ENCODE data around the gene ORC6. TPM values are rescaled to one million over a fixed set of nuclear protein-coding genes. Genes with fewer than 3 reads are reported as not detected.

Gene ORC6
- total and polyA plus RNA-seq, 2 experiments from 2014 or later: 15.4 to 15.8 TPM

- Histone ChIP-seq H3K4me1 (ENCODE audit: insufficient read depth) (peaks cover 3% of the 10 kb centered on the region), H3K36me3 (replicated peaks; ENCODE audit: insufficient read depth, low read depth) (no peaks in the 10 kb centered on the region), H3K27me3 (no peaks in the 10 kb centered on the region), H3K9me2 (replicated peaks; ENCODE audit: insufficient read depth) (no peaks in the 10 kb centered on the region), H3K79me2 (no peaks in the 10 kb centered on the region), H4K20me1 (ENCODE audit: insufficient read depth, poor library complexity, severe bottlenecking) (no peaks in the 10 kb centered on the region), H3K27ac (no peak overlapping the region), H3K9me3 (ENCODE audit: low read depth) (no peaks in the 10 kb centered on the region), H2AFZ (no peak overlapping the region), H3K4me2 (no peak overlapping the region), H3K4me3 (no peak overlapping the region)
- 90% methylated on average over 2 of the region's 2 CpGs for WGBS (ENCODE audit: low lambda C conversion rate, missing lambda C conversion rate)
- no peak for DNase-seq (ENCODE audit: low spot score)
- no peak for TF ChIP-seq CTCF (IDR thresholded peaks at IDR 0.05; ENCODE audit: poor library complexity)
- no peak for TF ChIP-seq EZH2phosphoT487 (IDR thresholded peaks at IDR 0.05; ENCODE audit: low read depth, severe bottlenecking, unreplicated experiment)
- TF ChIP-seq EZH2 (IDR thresholded peaks at IDR 0.05; ENCODE audit: borderline replicate concordance): no peak
These were observed 12.6 kb downstream of the ORC6 start for GRCh38 chr16:46702030-46702429.

GRCh38 chr16:46706642-46707041 lies 17.2 kb downstream of the ORC6 start:
- no peak overlapping the region for H3K4me3 ChIP-seq
- TF ChIP-seq EZH2phosphoT487 (IDR thresholded peaks at IDR 0.05; ENCODE audit: low read depth, severe bottlenecking, unreplicated experiment) (no peak), CTCF (IDR thresholded peaks at IDR 0.05; ENCODE audit: poor library complexity) (no peak), EZH2 (IDR thresholded peaks at IDR 0.05; ENCODE audit: borderline replicate concordance) (no peak)
- no peak overlapping the region for H3K27ac ChIP-seq
- no peaks in the 10 kb centered on the region for H3K27me3 ChIP-seq
- no peaks in the 10 kb centered on the region for H3K9me2 ChIP-seq (replicated peaks; ENCODE audit: insufficient read depth)
- peaks cover 3% of the 10 kb centered on the region for H3K4me1 ChIP-seq (ENCODE audit: insufficient read depth)
- H3K4me2 ChIP-seq: no peak overlapping the region
- H2AFZ ChIP-seq: no peak overlapping the region
- DNase-seq (ENCODE audit: low spot score): no peak
- H3K79me2 ChIP-seq: no peaks in the 10 kb centered on the region
- H3K36me3 ChIP-seq (replicated peaks; ENCODE audit: insufficient read depth, low read depth): no peaks in the 10 kb centered on the region
- no peaks in the 10 kb centered on the region for H4K20me1 ChIP-seq (ENCODE audit: insufficient read depth, poor library complexity, severe bottlenecking)
- no peaks in the 10 kb centered on the region for H3K9me3 ChIP-seq (ENCODE audit: low read depth)
- WGBS (ENCODE audit: low lambda C conversion rate, missing lambda C conversion rate): 0% methylated on average over 1 of the region's 1 CpG

GRCh38 chr16:46709469-46710005 lies 20.1 kb downstream of the ORC6 start:
- H2AFZ ChIP-seq: no peak overlapping the region
- no peak overlapping the region for H3K4me3 ChIP-seq
- no peaks in the 10 kb centered on the region for H3K9me2 ChIP-seq (replicated peaks; ENCODE audit: insufficient read depth)
- H3K9me3 ChIP-seq (ENCODE audit: low read depth): no peaks in the 10 kb centered on the region
- no peaks in the 10 kb centered on the region for H4K20me1 ChIP-seq (ENCODE audit: insufficient read depth, poor library complexity, severe bottlenecking)
- H3K27ac ChIP-seq: no peak overlapping the region
- H3K4me2 ChIP-seq: no peak overlapping the region
- no peak for DNase-seq (ENCODE audit: low spot score)
- no peaks in the 10 kb centered on the region for H3K27me3 ChIP-seq
- peaks cover 3% of the 10 kb centered on the region for H3K4me1 ChIP-seq (ENCODE audit: insufficient read depth)
- TF ChIP-seq EZH2 (IDR thresholded peaks at IDR 0.05; ENCODE audit: borderline replicate concordance) (no peak), EZH2phosphoT487 (IDR thresholded peaks at IDR 0.05; ENCODE audit: low read depth, severe bottlenecking, unreplicated experiment) (no peak), CTCF (IDR thresholded peaks at IDR 0.05; ENCODE audit: poor library complexity) (no peak)
- H3K79me2 ChIP-seq: no peaks in the 10 kb centered on the region
- H3K36me3 ChIP-seq (replicated peaks; ENCODE audit: insufficient read depth, low read depth): no peaks in the 10 kb centered on the region
- WGBS (ENCODE audit: low lambda C conversion rate, missing lambda C conversion rate): 68% methylated on average over 3 of the region's 3 CpGs

Data from hepatocyte (in vitro differentiated cells).